Large intestine (tissue), 3 donors: ENCODE measurements around the gene MSI2. TPM values are rescaled to one million over a fixed set of nuclear protein-coding genes. Genes with fewer than 3 reads are reported as not detected.

Experiments used
- DNase-seq, 2 donors: peaks; one replicate each; pipeline versions ENCODE4 v3.0.0 to v3.0.0-alpha.2; 2013
- H3K27ac ChIP-seq: one replicate; pipeline ENCODE4 v1.5.1; 2013; ENCODE audit warnings: low read length
- H3K27me3 ChIP-seq: 2 replicates; pipeline ENCODE4 v1.6.1; 2013; ENCODE audit warnings: low read length; ENCODE audit not compliant: control insufficient read depth, insufficient read depth
- H3K36me3 ChIP-seq: 2 replicates; pipeline ENCODE4 v1.6.1; 2013; ENCODE audit warnings: low read length; ENCODE audit not compliant: control insufficient read depth, insufficient read depth
- H3K4me1 ChIP-seq: one replicate; pipeline ENCODE4 v1.6.1; 2013; ENCODE audit warnings: low read length; ENCODE audit not compliant: control insufficient read depth, insufficient read depth
- H3K4me3 ChIP-seq: one replicate; pipeline ENCODE4 v1.5.1; 2013; ENCODE audit warnings: low read length
- H3K9me3 ChIP-seq: one replicate; pipeline ENCODE4 v1.6.1; 2013; ENCODE audit warnings: mild to moderate bottlenecking, low read depth, low read length, moderate library complexity; ENCODE audit not compliant: control insufficient read depth
- WGBS: methylation state at CpG from one replicate; pipeline ENCODE4 v1.1.5; 2013; ENCODE audit warnings: low lambda C conversion rate; ENCODE audit not compliant: insufficient coverage; 5-methylcytosine and 5-hydroxymethylcytosine counted together
- polyA plus RNA-seq: library from polyadenylated mRNA; unstranded; fragments of 120-200 nt; gene quantifications from one replicate; pipeline ENCODE4 v1.2.1, GENCODE V29; 2013

Gene MSI2
- polyA plus RNA-seq, 1 donor = 46.1 TPM

GRCh38 chr17:57536289-57536688, 280.0 kb downstream of the MSI2 start:
- Histone ChIP-seq H3K27me3 (no peaks in the 10 kb centered on the region), H3K27ac (no peak overlapping the region), H3K36me3 (peaks cover 7% of the 10 kb centered on the region), H3K4me1 (peaks cover 73% of the 10 kb centered on the region), H3K9me3 (no peaks in the 10 kb centered on the region), H3K4me3 (no peak overlapping the region)
- DNase-seq = no peak
- no CpG with 5 or more reads among the region's 4 CpGs for WGBS

- Histone ChIP-seq H3K27me3 (no peaks in the 10 kb centered on the region), H3K27ac (peak overlapping the region; percentile 50), H3K9me3 (no peaks in the 10 kb centered on the region), H3K4me3 (no peak overlapping the region), H3K36me3 (peaks cover 7% of the 10 kb centered on the region), H3K4me1 (peaks cover 71% of the 10 kb centered on the region)
- WGBS = 50% methylated on average over 2 of the region's 10 CpGs
- DNase-seq = no peak
Measured at GRCh38 chr17:57536789-57537523, 280.6 kb downstream of the MSI2 start.

- Histone ChIP-seq H3K9me3 (no peaks in the 10 kb centered on the region), H3K4me3 (no peak overlapping the region), H3K4me1 (peaks cover 70% of the 10 kb centered on the region), H3K36me3 (peaks cover 4% of the 10 kb centered on the region), H3K27me3 (no peaks in the 10 kb centered on the region), H3K27ac (peak overlapping the region; percentile 50)
- peak in 1 of 2 donors; percentile 44 for DNase-seq
- no CpG with 5 or more reads among the region's 17 CpGs for WGBS
Measured at GRCh38 chr17:57537524-57538410, 281.4 kb downstream of the MSI2 start.

- no peaks in the 10 kb centered on the region for H3K9me3 ChIP-seq
- no peak overlapping the region for H3K4me3 ChIP-seq
- 19% methylated on average over 2 of the region's 11 CpGs for WGBS
- H3K4me1 ChIP-seq = peaks cover 71% of the 10 kb centered on the region
- peak in 1 of 2 donors; percentile 72 for DNase-seq
- H3K27ac ChIP-seq = peak overlapping the region; percentile 50
- no peaks in the 10 kb centered on the region for H3K36me3 ChIP-seq
- H3K27me3 ChIP-seq = no peaks in the 10 kb centered on the region
Measured at GRCh38 chr17:57538736-57539456, 282.6 kb downstream of the MSI2 start.

- Histone ChIP-seq H3K27ac (no peak overlapping the region), H3K27me3 (no peaks in the 10 kb centered on the region), H3K9me3 (no peaks in the 10 kb centered on the region), H3K36me3 (no peaks in the 10 kb centered on the region), H3K4me1 (peaks cover 79% of the 10 kb centered on the region), H3K4me3 (no peak overlapping the region)
- no peak for DNase-seq
- WGBS = no CpG with 5 or more reads among the region's 8 CpGs
Measured at GRCh38 chr17:57539529-57540301, 283.4 kb downstream of the MSI2 start.

- no CpG with 5 or more reads among the region's 2 CpGs for WGBS
- Histone ChIP-seq H3K9me3 (no peaks in the 10 kb centered on the region), H3K4me3 (no peak overlapping the region), H3K27me3 (no peaks in the 10 kb centered on the region), H3K36me3 (no peaks in the 10 kb centered on the region), H3K27ac (no peak overlapping the region), H3K4me1 (peaks cover 78% of the 10 kb centered on the region)
- DNase-seq = no peak
Measured at GRCh38 chr17:57540596-57540995, 284.3 kb downstream of the MSI2 start.

GRCh38 chr17:57541049-57541448, 284.7 kb downstream of the MSI2 start:
- H3K4me3 ChIP-seq = no peak overlapping the region
- WGBS = 100% methylated on average over 1 of the region's 4 CpGs
- no peak overlapping the region for H3K27ac ChIP-seq
- H3K4me1 ChIP-seq = peaks cover 82% of the 10 kb centered on the region
- H3K27me3 ChIP-seq = no peaks in the 10 kb centered on the region
- H3K9me3 ChIP-seq = no peaks in the 10 kb centered on the region
- H3K36me3 ChIP-seq = no peaks in the 10 kb centered on the region
- DNase-seq = no peak

GRCh38 chr17:57541472-57542394, 285.4 kb downstream of the MSI2 start:
- no peaks in the 10 kb centered on the region for H3K27me3 ChIP-seq
- H3K4me3 ChIP-seq = no peak overlapping the region
- peak; percentile 81 to 93 for DNase-seq
- peak overlapping the region; percentile 36 for H3K27ac ChIP-seq
- H3K36me3 ChIP-seq = no peaks in the 10 kb centered on the region
- no CpG with 5 or more reads among the region's 17 CpGs for WGBS
- H3K4me1 ChIP-seq = peaks cover 81% of the 10 kb centered on the region
- H3K9me3 ChIP-seq = no peaks in the 10 kb centered on the region

- DNase-seq = no peak
- no CpG with 5 or more reads among the region's 4 CpGs for whole genome bisulfite sequencing
Measured at GRCh38 chr17:57542510-57542909, 286.2 kb downstream of the MSI2 start.

More at GRCh38 chr17:57542510-57542909, 286.2 kb downstream of the MSI2 start:
- Histone ChIP-seq H3K4me1 (peaks cover 80% of the 10 kb centered on the region), H3K27me3 (no peaks in the 10 kb centered on the region), H3K27ac (no peak overlapping the region), H3K4me3 (no peak overlapping the region), H3K9me3 (no peaks in the 10 kb centered on the region), H3K36me3 (no peaks in the 10 kb centered on the region)
